GM12878 (cell line): ENCODE measurements around the gene POLD4. TPM values are rescaled to one million over a fixed set of nuclear protein-coding genes. Genes with fewer than 3 reads are reported as not detected.

Source experiments
- BHLHE40 ChIP-seq, 2 experiments: fragments of 450-650 bp in 1 of 2; IDR thresholded peaks; 2 replicates each; pipeline ENCODE4 v1.6.1; 2011 to 2017; ENCODE audit warnings: low read depth in 2 of 2, borderline replicate concordance in 1 of 2, improper control_type of control experiment in 1 of 2, low read length in 1 of 2, mild to moderate bottlenecking in 1 of 2
- CBX3 ChIP-seq: fragments of 200-600 bp; sonication (generic); IDR thresholded peaks from 2 replicates; pipeline ENCODE4 v1.6.1; 2016; ENCODE audit warnings: low read depth, borderline replicate concordance
- HDAC6 ChIP-seq: fragments of 200-600 bp; sonication (generic); IDR thresholded peaks from one replicate; pipeline ENCODE4 v1.8.0; 2017; ENCODE audit warnings: antibody characterized with exemption; ENCODE audit not compliant: unreplicated experiment
- IKZF1 ChIP-seq: fragments of 450-650 bp; conservative IDR thresholded peaks from 2 replicates; pipeline ENCODE4 v1.6.1; 2017; ENCODE audit warnings: antibody characterized with exemption, mild to moderate bottlenecking
- KDM1A ChIP-seq: fragments of 200-600 bp; sonication (generic); IDR thresholded peaks from 2 replicates; pipeline ENCODE4 v1.6.1; 2016; ENCODE audit warnings: borderline replicate concordance
- NR2F1 ChIP-seq: fragments of 450-650 bp; conservative IDR thresholded peaks from 2 replicates; pipeline ENCODE4 v1.6.1; 2017; ENCODE audit warnings: mild to moderate bottlenecking
- RAD21 ChIP-seq: IDR thresholded peaks from 2 replicates; pipeline ENCODE4 v1.6.1; 2011; ENCODE audit warnings: mild to moderate bottlenecking, low read depth, low read length, moderate library complexity; ENCODE audit not compliant: insufficient read depth
- SIN3A ChIP-seq: IDR thresholded peaks from 2 replicates; pipeline ENCODE4 v1.6.1; 2012; ENCODE audit warnings: low read depth, low read length, improper control_type of control experiment
- SP1 ChIP-seq: IDR thresholded peaks from one replicate; pipeline ENCODE4 v1.6.1; 2011; ENCODE audit warnings: low read depth, low read length
- SPI1 ChIP-seq: IDR thresholded peaks from 2 replicates; pipeline ENCODE4 v1.6.1; 2011; ENCODE audit warnings: low read depth, mild to moderate bottlenecking, low read length, moderate library complexity, borderline replicate concordance; ENCODE audit not compliant: insufficient read depth
- SUPT20H ChIP-seq: IDR thresholded peaks from 2 replicates; pipeline ENCODE4 v1.6.1; 2011; ENCODE audit warnings: low read depth, mild to moderate bottlenecking, low read length, moderate library complexity, borderline replicate concordance; ENCODE audit not compliant: control insufficient read depth
- polyA plus RNA-seq, 11 experiments: library from polyadenylated mRNA; depleted of rRNA in 4 of 11; unstranded in 6 of 11; stranded (reverse) in 5 of 11; fragments of >200 nt; fragmentation: Nextera tagmentation in 4 of 11; fragmentation: Illumina TruSeq in 1 of 11; extraction: Ambion mirVana in 4 of 11; extraction: Trizol in 1 of 11; gene quantifications; 1 replicate in 1 of 11; 2 replicates in 10 of 11; pipeline versions ENCODE4 v1.2.1 to v1.2.3, GENCODE V29; 2011 to 2016; ENCODE audit warnings: inconsistent platforms in 2 of 11, missing spikeins in 2 of 11, low read depth in 1 of 11
- total RNA-seq, 4 experiments: library from RNA; depleted of rRNA in 3 of 4; stranded (reverse); fragments of >200 nt in 3 of 4; fragmentation: Illumina TruSeq in 1 of 4; extraction: Trizol in 1 of 4; gene quantifications; 2 replicates each; pipeline versions ENCODE4 v1.2.1 to v1.2.3, GENCODE V29; 2013 to 2021
- TF ChIP-seq, protein P1 (sequence below), 3 experiments: IDR thresholded peaks in 2 of 3; conservative IDR thresholded peaks in 1 of 3; 2 replicates each; pipeline ENCODE4 v1.5.1; 2011; ENCODE audit warnings: low read depth in 3 of 3, low read length in 3 of 3, mild to moderate bottlenecking in 3 of 3, control low read depth in 2 of 3, moderate library complexity in 2 of 3, inconsistent platforms in 1 of 3, mixed read lengths in 1 of 3; ENCODE audit not compliant: control insufficient read depth in 2 of 3, insufficient read depth in 1 of 3; ENCODE audit errors: extremely low read depth in 1 of 3
- TF ChIP-seq, protein P2 (sequence below): IDR thresholded peaks from 2 replicates; pipeline ENCODE4 v1.6.1; 2012; ENCODE audit warnings: low read depth, low read length, improper control_type of control experiment

The POLD4 gene
- total and polyA plus RNA-seq, 10 of the 15 experiments (the other 5 are each of a cell fraction or from before 2014, with no cell fraction given) = 8.1 to 176 (median 88.1) TPM

DNA sequence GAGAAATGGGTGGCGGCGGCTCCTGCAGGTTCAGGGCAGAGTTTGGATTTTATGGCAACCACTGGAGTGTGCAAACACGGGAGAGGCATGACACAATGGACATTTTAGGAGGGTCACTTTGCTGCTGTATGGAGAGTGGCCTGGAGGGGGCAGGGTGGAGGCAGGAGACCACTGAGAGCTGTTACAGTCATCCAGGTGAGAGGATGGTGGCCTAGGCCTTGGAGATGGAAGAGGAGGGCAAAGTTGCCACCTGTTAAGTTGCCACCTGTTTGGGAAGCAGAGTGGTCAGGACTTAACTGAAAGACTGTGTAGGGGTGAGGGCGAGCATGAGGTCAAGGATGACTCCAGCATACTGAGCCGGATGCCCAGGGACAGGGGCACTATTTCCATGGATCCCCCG is 36.1 kb upstream of the POLD4 start (continued):
- TF ChIP-seq, protein P1, sequence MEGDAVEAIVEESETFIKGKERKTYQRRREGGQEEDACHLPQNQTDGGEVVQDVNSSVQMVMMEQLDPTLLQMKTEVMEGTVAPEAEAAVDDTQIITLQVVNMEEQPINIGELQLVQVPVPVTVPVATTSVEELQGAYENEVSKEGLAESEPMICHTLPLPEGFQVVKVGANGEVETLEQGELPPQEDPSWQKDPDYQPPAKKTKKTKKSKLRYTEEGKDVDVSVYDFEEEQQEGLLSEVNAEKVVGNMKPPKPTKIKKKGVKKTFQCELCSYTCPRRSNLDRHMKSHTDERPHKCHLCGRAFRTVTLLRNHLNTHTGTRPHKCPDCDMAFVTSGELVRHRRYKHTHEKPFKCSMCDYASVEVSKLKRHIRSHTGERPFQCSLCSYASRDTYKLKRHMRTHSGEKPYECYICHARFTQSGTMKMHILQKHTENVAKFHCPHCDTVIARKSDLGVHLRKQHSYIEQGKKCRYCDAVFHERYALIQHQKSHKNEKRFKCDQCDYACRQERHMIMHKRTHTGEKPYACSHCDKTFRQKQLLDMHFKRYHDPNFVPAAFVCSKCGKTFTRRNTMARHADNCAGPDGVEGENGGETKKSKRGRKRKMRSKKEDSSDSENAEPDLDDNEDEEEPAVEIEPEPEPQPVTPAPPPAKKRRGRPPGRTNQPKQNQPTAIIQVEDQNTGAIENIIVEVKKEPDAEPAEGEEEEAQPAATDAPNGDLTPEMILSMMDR (IDR thresholded peaks at IDR 0.05 in 2 of 3, conservative IDR thresholded peaks at IDR 0.05 in 1 of 3; ENCODE audit: control insufficient read depth in 2 of 3, extremely low read depth in 1 of 3, insufficient read depth in 1 of 3, low read depth in 3 of 3, low read length in 3 of 3) = peak; percentile 72 to 85 (median 75)
- TF ChIP-seq IKZF1 = peak; percentile 34; the same call in 1 of the 2 replicates
- no peak for TF ChIP-seq SP1
- TF ChIP-seq SIN3A = no peak
- TF ChIP-seq HDAC6 = no peak
- no peak for TF ChIP-seq CBX3
- no peak for TF ChIP-seq BHLHE40 (IDR thresholded peaks at IDR 0.05; ENCODE audit: borderline replicate concordance in 1 of 2, low read depth in 2 of 2, low read length in 1 of 2)
- no peak for TF ChIP-seq KDM1A
- no peak for TF ChIP-seq NR2F1
- TF ChIP-seq SUPT20H = no peak
- peak; percentile 71 for TF ChIP-seq RAD21
- TF ChIP-seq, protein P2, sequence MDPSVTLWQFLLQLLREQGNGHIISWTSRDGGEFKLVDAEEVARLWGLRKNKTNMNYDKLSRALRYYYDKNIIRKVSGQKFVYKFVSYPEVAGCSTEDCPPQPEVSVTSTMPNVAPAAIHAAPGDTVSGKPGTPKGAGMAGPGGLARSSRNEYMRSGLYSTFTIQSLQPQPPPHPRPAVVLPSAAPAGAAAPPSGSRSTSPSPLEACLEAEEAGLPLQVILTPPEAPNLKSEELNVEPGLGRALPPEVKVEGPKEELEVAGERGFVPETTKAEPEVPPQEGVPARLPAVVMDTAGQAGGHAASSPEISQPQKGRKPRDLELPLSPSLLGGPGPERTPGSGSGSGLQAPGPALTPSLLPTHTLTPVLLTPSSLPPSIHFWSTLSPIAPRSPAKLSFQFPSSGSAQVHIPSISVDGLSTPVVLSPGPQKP = no peak
- no peak for TF ChIP-seq SPI1
- TF ChIP-seq, all 136 proteins: peak for 6
